Endothelial cell of umbilical vein (primary cell): Measurements from ENCODE around the gene NANOS3.

ENCODE experiments used
- EZH2 ChIP-seq: IDR thresholded peaks from 2 replicates; pipeline ENCODE4 v1.6.1; 2012; ENCODE audit warnings: borderline replicate concordance, low read depth, mild to moderate bottlenecking, moderate library complexity, low read length, inconsistent platforms; ENCODE audit not compliant: severe bottlenecking
- TF ChIP-seq, protein P1 (sequence below), 2 donors: IDR thresholded peaks; 1 replicate in 1 of 2; 2 replicates in 1 of 2; pipeline ENCODE4 v1.5.1; 2011; ENCODE audit warnings: low read length in 2 of 2, mild to moderate bottlenecking in 2 of 2, moderate library complexity in 2 of 2, control low read depth in 1 of 2, inconsistent platforms in 1 of 2, low read depth in 1 of 2; ENCODE audit not compliant: insufficient read depth in 1 of 2; ENCODE audit errors: extremely low read depth in 1 of 2

DNA sequence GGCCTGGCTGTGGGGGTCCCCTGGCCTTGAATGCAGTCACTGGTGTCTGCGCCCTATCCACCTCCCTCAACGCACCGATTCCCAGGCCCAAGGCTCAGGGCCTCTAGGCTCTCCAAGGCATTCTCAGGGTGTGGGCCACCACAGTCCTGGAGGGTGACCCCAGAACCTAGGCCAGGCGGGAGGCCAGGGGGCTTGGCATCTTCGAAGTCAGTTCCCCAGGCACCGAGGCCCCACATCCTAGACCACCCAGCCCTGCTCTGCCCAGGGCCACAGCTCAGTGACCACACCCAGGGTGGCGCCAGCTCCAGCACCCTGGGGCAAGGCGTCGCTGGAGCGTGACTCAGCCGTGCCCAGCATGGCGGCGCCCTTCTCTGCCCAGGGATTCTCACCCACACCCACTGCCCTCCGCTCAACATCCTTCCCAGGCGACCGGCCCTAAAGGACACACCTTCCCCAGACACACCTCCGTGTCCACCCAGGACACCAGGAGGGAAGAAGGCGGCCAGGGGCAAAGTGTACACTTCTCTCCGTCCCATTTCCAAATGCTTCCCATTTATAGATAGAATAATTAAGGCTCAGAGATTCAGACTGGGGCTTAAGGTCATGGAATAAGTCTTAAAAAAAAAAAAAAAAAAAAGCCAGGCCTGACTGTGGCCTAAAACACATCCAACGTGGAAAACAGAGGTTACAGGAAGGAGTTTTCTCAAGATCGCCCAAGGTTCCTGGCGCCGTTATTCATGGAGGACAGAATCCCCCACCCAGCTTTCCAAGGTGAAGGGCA is 36.4 kb upstream of the NANOS3 start:
- TF ChIP-seq, protein P1, sequence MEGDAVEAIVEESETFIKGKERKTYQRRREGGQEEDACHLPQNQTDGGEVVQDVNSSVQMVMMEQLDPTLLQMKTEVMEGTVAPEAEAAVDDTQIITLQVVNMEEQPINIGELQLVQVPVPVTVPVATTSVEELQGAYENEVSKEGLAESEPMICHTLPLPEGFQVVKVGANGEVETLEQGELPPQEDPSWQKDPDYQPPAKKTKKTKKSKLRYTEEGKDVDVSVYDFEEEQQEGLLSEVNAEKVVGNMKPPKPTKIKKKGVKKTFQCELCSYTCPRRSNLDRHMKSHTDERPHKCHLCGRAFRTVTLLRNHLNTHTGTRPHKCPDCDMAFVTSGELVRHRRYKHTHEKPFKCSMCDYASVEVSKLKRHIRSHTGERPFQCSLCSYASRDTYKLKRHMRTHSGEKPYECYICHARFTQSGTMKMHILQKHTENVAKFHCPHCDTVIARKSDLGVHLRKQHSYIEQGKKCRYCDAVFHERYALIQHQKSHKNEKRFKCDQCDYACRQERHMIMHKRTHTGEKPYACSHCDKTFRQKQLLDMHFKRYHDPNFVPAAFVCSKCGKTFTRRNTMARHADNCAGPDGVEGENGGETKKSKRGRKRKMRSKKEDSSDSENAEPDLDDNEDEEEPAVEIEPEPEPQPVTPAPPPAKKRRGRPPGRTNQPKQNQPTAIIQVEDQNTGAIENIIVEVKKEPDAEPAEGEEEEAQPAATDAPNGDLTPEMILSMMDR (IDR thresholded peaks at IDR 0.05; ENCODE audit: extremely low read depth in 1 of 2, insufficient read depth in 1 of 2, low read depth in 1 of 2, low read length in 2 of 2): no peak
- TF ChIP-seq EZH2: no peak
